COR-L47 (cell line): ENCODE data around the gene RPS19BP1.
A peak's percentile ranks its signal among the peaks of the same experiment; 100 is the strongest.

Experiments used
- DNase-seq: peaks from one replicate; lab custom pipeline; 2025; lab: John Stamatoyannopoulos, UW

Gene RPS19BP1

GRCh38 chr22:39490135-39490798 lies 42.3 kb downstream of the RPS19BP1 start:
- DNase-seq: peak; percentile 84

GRCh38 chr22:39489094-39490068 lies 43.2 kb downstream of the RPS19BP1 start:
- DNase-seq: no peak

GRCh38 chr22:39488563-39489083 lies 43.9 kb downstream of the RPS19BP1 start:
- no peak for DNase-seq

- no peak for DNase-seq
Observed at GRCh38 chr22:39487826-39488520, 44.6 kb downstream of the RPS19BP1 start.

- DNase-seq: no peak
Observed at GRCh38 chr22:39486951-39487825, 45.4 kb downstream of the RPS19BP1 start.

GRCh38 chr22:39482768-39483167 lies 49.8 kb downstream of the RPS19BP1 start:
- no peak for DNase-seq

GRCh38 chr22:39481595-39481994 lies 51.0 kb downstream of the RPS19BP1 start:
- DNase-seq: no peak

- DNase-seq: no peak
Observed at GRCh38 chr22:39481054-39481453, 51.5 kb downstream of the RPS19BP1 start.

GRCh38 chr22:39480557-39480956 lies 52.0 kb downstream of the RPS19BP1 start:
- no peak for DNase-seq

- DNase-seq: no peak
Observed at GRCh38 chr22:39479254-39479653, 53.3 kb downstream of the RPS19BP1 start.
